ENCODE results near the gene LBP. TPM values are rescaled to one million over a fixed set of nuclear protein-coding genes. Genes with fewer than 3 reads are reported as not detected.
"Not testable (repeated sequence)": the region's sequence is repeated elsewhere in the genome, so short reads cannot be mapped to it uniquely, and the experiment has no call there.

LBP gene
- polyA plus RNA-seq, 1 donor from 2014 or later: not detected

DNA sequence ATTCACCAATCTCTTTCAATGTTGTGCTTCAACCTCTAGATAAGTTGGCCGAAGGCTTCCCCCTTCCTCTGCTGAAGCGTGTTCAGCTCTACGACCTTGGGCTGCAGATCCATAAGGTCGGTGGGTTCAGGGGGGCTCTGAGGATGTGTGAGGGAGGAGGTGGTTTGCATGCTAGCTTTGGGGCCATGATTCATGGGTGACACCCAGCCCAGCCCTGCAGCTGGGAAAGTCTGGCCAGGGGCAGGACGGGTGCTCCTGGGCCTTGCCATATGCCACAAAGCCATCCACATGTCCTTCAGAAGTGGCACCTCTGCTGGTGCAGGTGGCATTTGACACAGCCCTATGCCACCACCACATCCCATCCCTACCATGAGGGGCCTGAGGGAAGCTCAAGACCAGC is 27.6 kb downstream of the LBP start:
- H3K9me3 ChIP-seq (ENCODE audit: low read length): no peaks in the 10 kb centered on the region
- H3K27ac ChIP-seq (ENCODE audit: low read length): no peak overlapping the region
- no peak for TF ChIP-seq RAD21 (conservative IDR thresholded peaks at IDR 0.05)
- no peak for TF ChIP-seq TAF1 (IDR thresholded peaks at IDR 0.05; ENCODE audit: low read depth)
- TF ChIP-seq EZH2 (IDR thresholded peaks at IDR 0.05; ENCODE audit: borderline replicate concordance, insufficient read depth, low read length, poor library complexity, severe bottlenecking): no peak
- TF ChIP-seq SMC3 (conservative IDR thresholded peaks at IDR 0.05; ENCODE audit: poor library complexity): no peak
- TF ChIP-seq POLR2AphosphoS5 (IDR thresholded peaks at IDR 0.05): no peak
- no peak for TF ChIP-seq MXI1 (conservative IDR thresholded peaks at IDR 0.05; ENCODE audit: poor library complexity, severe bottlenecking)
- no peak for TF ChIP-seq EP300 (conservative IDR thresholded peaks at IDR 0.05; ENCODE audit: poor library complexity, severe bottlenecking)
- TF ChIP-seq, protein P1, sequence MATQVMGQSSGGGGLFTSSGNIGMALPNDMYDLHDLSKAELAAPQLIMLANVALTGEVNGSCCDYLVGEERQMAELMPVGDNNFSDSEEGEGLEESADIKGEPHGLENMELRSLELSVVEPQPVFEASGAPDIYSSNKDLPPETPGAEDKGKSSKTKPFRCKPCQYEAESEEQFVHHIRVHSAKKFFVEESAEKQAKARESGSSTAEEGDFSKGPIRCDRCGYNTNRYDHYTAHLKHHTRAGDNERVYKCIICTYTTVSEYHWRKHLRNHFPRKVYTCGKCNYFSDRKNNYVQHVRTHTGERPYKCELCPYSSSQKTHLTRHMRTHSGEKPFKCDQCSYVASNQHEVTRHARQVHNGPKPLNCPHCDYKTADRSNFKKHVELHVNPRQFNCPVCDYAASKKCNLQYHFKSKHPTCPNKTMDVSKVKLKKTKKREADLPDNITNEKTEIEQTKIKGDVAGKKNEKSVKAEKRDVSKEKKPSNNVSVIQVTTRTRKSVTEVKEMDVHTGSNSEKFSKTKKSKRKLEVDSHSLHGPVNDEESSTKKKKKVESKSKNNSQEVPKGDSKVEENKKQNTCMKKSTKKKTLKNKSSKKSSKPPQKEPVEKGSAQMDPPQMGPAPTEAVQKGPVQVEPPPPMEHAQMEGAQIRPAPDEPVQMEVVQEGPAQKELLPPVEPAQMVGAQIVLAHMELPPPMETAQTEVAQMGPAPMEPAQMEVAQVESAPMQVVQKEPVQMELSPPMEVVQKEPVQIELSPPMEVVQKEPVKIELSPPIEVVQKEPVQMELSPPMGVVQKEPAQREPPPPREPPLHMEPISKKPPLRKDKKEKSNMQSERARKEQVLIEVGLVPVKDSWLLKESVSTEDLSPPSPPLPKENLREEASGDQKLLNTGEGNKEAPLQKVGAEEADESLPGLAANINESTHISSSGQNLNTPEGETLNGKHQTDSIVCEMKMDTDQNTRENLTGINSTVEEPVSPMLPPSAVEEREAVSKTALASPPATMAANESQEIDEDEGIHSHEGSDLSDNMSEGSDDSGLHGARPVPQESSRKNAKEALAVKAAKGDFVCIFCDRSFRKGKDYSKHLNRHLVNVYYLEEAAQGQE (IDR thresholded peaks at IDR 0.05; ENCODE audit: borderline replicate concordance): no peak
- TF ChIP-seq, protein P2, sequence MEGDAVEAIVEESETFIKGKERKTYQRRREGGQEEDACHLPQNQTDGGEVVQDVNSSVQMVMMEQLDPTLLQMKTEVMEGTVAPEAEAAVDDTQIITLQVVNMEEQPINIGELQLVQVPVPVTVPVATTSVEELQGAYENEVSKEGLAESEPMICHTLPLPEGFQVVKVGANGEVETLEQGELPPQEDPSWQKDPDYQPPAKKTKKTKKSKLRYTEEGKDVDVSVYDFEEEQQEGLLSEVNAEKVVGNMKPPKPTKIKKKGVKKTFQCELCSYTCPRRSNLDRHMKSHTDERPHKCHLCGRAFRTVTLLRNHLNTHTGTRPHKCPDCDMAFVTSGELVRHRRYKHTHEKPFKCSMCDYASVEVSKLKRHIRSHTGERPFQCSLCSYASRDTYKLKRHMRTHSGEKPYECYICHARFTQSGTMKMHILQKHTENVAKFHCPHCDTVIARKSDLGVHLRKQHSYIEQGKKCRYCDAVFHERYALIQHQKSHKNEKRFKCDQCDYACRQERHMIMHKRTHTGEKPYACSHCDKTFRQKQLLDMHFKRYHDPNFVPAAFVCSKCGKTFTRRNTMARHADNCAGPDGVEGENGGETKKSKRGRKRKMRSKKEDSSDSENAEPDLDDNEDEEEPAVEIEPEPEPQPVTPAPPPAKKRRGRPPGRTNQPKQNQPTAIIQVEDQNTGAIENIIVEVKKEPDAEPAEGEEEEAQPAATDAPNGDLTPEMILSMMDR (IDR thresholded peaks at IDR 0.05; ENCODE audit: poor library complexity, severe bottlenecking): no peak
- H3K4me3 ChIP-seq (ENCODE audit: low read length): no peak overlapping the region
- H3F3A ChIP-seq (ENCODE audit: insufficient read depth, low read length, poor library complexity, severe bottlenecking): no peaks in the 10 kb centered on the region
- H4K20me1 ChIP-seq (ENCODE audit: insufficient read depth): no peaks in the 10 kb centered on the region
- H3K79me2 ChIP-seq (replicated peaks; ENCODE audit: insufficient read depth, low read length): no peaks in the 10 kb centered on the region
- no peak overlapping the region for H3K4me2 ChIP-seq (ENCODE audit: low read length)
- H3K9ac ChIP-seq (ENCODE audit: low read length): no peak overlapping the region
- H3K9me2 ChIP-seq (ENCODE audit: insufficient read depth, low read length): no peaks in the 10 kb centered on the region
- no peaks in the 10 kb centered on the region for H3K36me3 ChIP-seq (ENCODE audit: insufficient read depth, low read length)
- no peak overlapping the region for H2AFZ ChIP-seq (ENCODE audit: low read depth, low read length)
- no peaks in the 10 kb centered on the region for H3K27me3 ChIP-seq (ENCODE audit: insufficient read depth, low read depth, low read length)

DNA sequence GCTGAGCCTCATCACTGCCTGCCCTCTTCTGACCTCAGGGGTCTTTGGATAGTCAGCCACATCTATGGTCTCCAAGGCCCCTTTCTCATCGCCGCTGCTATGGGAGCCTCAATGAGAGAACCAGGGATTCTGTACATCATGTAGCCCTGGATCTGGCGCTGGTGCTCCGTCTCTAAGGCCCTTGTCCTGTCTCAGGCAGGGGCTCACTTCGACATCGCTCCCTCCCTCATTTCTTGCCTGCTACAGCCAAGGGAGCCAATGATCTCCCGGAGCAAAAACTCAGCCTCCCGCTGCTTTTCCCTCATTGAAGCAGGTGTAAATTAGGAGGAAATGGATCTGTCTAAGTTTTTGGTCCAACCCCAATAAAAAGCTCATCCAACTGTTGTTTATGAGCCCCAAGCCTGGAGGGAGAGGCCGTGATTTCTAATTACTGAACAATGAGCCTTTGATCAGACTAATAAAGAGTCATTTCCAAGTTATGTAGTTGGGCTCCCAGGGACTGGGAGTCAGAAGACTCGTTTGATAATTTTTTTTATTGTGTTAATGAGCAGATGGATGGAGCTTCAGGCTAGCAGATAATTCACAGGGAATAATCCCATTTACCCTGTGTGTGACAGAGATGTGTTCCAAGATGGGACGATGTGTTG is 30.9 kb downstream of the LBP start:
- no peak for TF ChIP-seq MXI1 (conservative IDR thresholded peaks at IDR 0.05; ENCODE audit: poor library complexity, severe bottlenecking)
- TF ChIP-seq, protein P2 (IDR thresholded peaks at IDR 0.05; ENCODE audit: poor library complexity, severe bottlenecking): no peak
- no peak for TF ChIP-seq TAF1 (IDR thresholded peaks at IDR 0.05; ENCODE audit: low read depth)
- TF ChIP-seq, protein P1 (IDR thresholded peaks at IDR 0.05; ENCODE audit: borderline replicate concordance): no peak
- TF ChIP-seq EP300 (conservative IDR thresholded peaks at IDR 0.05; ENCODE audit: poor library complexity, severe bottlenecking): no peak
- no peak for TF ChIP-seq RAD21 (conservative IDR thresholded peaks at IDR 0.05)
- no peak for TF ChIP-seq SMC3 (conservative IDR thresholded peaks at IDR 0.05; ENCODE audit: poor library complexity)
- no peak for TF ChIP-seq POLR2AphosphoS5 (IDR thresholded peaks at IDR 0.05)
- TF ChIP-seq EZH2 (IDR thresholded peaks at IDR 0.05; ENCODE audit: borderline replicate concordance, insufficient read depth, low read length, poor library complexity, severe bottlenecking): no peak
- no peak overlapping the region for H2AFZ ChIP-seq (ENCODE audit: low read depth, low read length)
- H3F3A ChIP-seq (ENCODE audit: insufficient read depth, low read length, poor library complexity, severe bottlenecking): no peaks in the 10 kb centered on the region
- H3K9ac ChIP-seq (ENCODE audit: low read length): no peak overlapping the region
- no peak overlapping the region for H3K27ac ChIP-seq (ENCODE audit: low read length)
- H3K9me3 ChIP-seq (ENCODE audit: low read length): no peaks in the 10 kb centered on the region
- H3K36me3 ChIP-seq (ENCODE audit: insufficient read depth, low read length): no peaks in the 10 kb centered on the region
- no peaks in the 10 kb centered on the region for H3K27me3 ChIP-seq (ENCODE audit: insufficient read depth, low read depth, low read length)
- no peak overlapping the region for H3K4me2 ChIP-seq (ENCODE audit: low read length)
- H3K4me3 ChIP-seq (ENCODE audit: low read length): no peak overlapping the region
- no peaks in the 10 kb centered on the region for H4K20me1 ChIP-seq (ENCODE audit: insufficient read depth)
- no peaks in the 10 kb centered on the region for H3K79me2 ChIP-seq (replicated peaks; ENCODE audit: insufficient read depth, low read length)
- H3K9me2 ChIP-seq (ENCODE audit: insufficient read depth, low read length): no peaks in the 10 kb centered on the region

DNA sequence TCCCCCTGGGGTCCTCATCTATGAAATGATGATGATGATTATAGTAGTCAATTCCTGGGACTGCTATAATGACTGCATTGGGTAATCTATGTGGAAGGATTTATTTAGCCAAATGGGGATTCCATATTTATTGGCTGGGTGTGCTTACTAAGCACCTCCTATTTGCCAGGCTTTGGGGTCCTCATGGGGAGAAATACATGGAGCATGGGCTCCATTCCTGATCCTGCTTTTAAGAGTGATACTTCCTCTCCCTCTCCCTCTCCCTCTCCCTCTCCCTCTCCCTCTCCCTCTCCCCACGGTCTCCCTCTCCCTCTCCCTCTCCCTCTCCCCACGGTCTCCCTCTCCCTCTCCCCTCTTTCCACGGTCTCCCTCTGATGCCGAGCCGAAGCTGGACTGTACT is 31.6 kb downstream of the LBP start:
- not testable (repeated sequence) for H3K9me3 ChIP-seq (ENCODE audit: low read length); H3K27ac ChIP-seq (ENCODE audit: low read length); H3F3A ChIP-seq (ENCODE audit: insufficient read depth, low read length, poor library complexity, severe bottlenecking); H3K9me2 ChIP-seq (ENCODE audit: insufficient read depth, low read length); H3K4me3 ChIP-seq (ENCODE audit: low read length); H3K4me2 ChIP-seq (ENCODE audit: low read length); H3K9ac ChIP-seq (ENCODE audit: low read length); H3K79me2 ChIP-seq (replicated peaks; ENCODE audit: insufficient read depth, low read length); H4K20me1 ChIP-seq (ENCODE audit: insufficient read depth); H3K27me3 ChIP-seq (ENCODE audit: insufficient read depth, low read depth, low read length); H2AFZ ChIP-seq (ENCODE audit: low read depth, low read length); H3K36me3 ChIP-seq (ENCODE audit: insufficient read depth, low read length)

All from neural cell (in vitro differentiated cells).